NB4 (cell line): ENCODE results near the gene BACH2.

ENCODE experiments used
- CTCF ChIP-seq: IDR thresholded peaks from one replicate; pipeline ENCODE4 v1.5.1; 2012; ENCODE audit warnings: low read depth, low read length
- MAX ChIP-seq: IDR thresholded peaks from 2 replicates; pipeline ENCODE4 v1.6.1; 2011; ENCODE audit warnings: low read depth, low read length
- MYC ChIP-seq: IDR thresholded peaks from 2 replicates; pipeline ENCODE4 v1.6.1; 2011; ENCODE audit warnings: low read depth, low read length
- POLR2A ChIP-seq: IDR thresholded peaks from 2 replicates; pipeline ENCODE4 v1.6.1; 2011; ENCODE audit warnings: mild to moderate bottlenecking; ENCODE audit not compliant: insufficient read length; ENCODE audit errors: extremely low read depth

- TF ChIP-seq CTCF (no peak), POLR2A (no peak), MYC (no peak), MAX (no peak)
Observed at GRCh38 chr6:90158936-90159335, 137.7 kb downstream of the BACH2 start.
